H9 (cell line): ENCODE measurements around the gene LILRB1. TPM values are rescaled to one million over a fixed set of nuclear protein-coding genes. Genes with fewer than 3 reads are reported as not detected.

Experiments
- DNase-seq: peaks from one replicate; pipeline ENCODE4 v3.0.0-alpha.2; 2017
- H2AFZ ChIP-seq: one replicate; pipeline ENCODE4 v1.6.1; 2013; ENCODE audit warnings: mild to moderate bottlenecking, low read length, control low read depth, moderate library complexity
- H2AK5ac ChIP-seq: 2 replicates; pipeline ENCODE4 v1.6.1; 2013; ENCODE audit warnings: low read length, control low read depth, mixed read lengths; ENCODE audit not compliant: insufficient read length
- H2BK120ac ChIP-seq: one replicate; pipeline ENCODE4 v1.6.1; 2013; ENCODE audit warnings: low read depth, mild to moderate bottlenecking, low read length, control low read depth, inconsistent platforms; ENCODE audit not compliant: poor library complexity, severe bottlenecking
- H2BK12ac ChIP-seq: 2 replicates; pipeline ENCODE4 v1.6.1; 2013; ENCODE audit warnings: low read length, control low read depth, mixed read lengths, low read depth; ENCODE audit not compliant: insufficient read length
- H2BK15ac ChIP-seq: 2 replicates; pipeline ENCODE4 v1.6.1; 2013; ENCODE audit warnings: low read depth, low read length, control low read depth
- H2BK20ac ChIP-seq: one replicate; pipeline ENCODE4 v1.6.1; 2013; ENCODE audit warnings: low read depth, mild to moderate bottlenecking, low read length, control low read depth, inconsistent platforms; ENCODE audit not compliant: poor library complexity, severe bottlenecking
- H2BK5ac ChIP-seq: 2 replicates; pipeline ENCODE4 v1.6.1; 2013; ENCODE audit warnings: low read length, control low read depth, mixed read lengths; ENCODE audit not compliant: insufficient read length
- H3K14ac ChIP-seq: 2 replicates; pipeline ENCODE4 v1.6.1; 2013; ENCODE audit warnings: low read length, control low read depth; ENCODE audit not compliant: insufficient read depth
- H3K18ac ChIP-seq: 2 replicates; pipeline ENCODE4 v1.6.1; 2013; ENCODE audit warnings: low read depth, mild to moderate bottlenecking, mixed read lengths, low read length, control low read depth; ENCODE audit not compliant: insufficient read length
- H3K23ac ChIP-seq: 2 replicates; pipeline ENCODE4 v1.6.1; 2013; ENCODE audit warnings: low read length, control low read depth, mixed read lengths, low read depth; ENCODE audit not compliant: insufficient read length
- H3K23me2 ChIP-seq: 2 replicates; pipeline ENCODE4 v1.6.1; 2013; ENCODE audit warnings: low read depth, mild to moderate bottlenecking, mixed read lengths, low read length, control low read depth; ENCODE audit not compliant: insufficient read length, poor library complexity, severe bottlenecking
- H3K27ac ChIP-seq: 2 replicates; pipeline ENCODE4 v1.5.1; 2013; ENCODE audit warnings: low read length, control low read depth, mixed read lengths, low read depth; ENCODE audit not compliant: insufficient read length
- H3K27me3 ChIP-seq: 2 replicates; pipeline ENCODE4 v1.6.1; 2013; ENCODE audit warnings: low read length, control low read depth, inconsistent platforms; ENCODE audit not compliant: insufficient read depth
- H3K4ac ChIP-seq: 2 replicates; pipeline ENCODE4 v1.6.1; 2013; ENCODE audit warnings: low read depth, mild to moderate bottlenecking, control low read depth, inconsistent platforms, low read length, moderate library complexity
- H3K4me1 ChIP-seq: 2 replicates; pipeline ENCODE4 v1.6.1; 2013; ENCODE audit warnings: low read length, control low read depth, inconsistent platforms; ENCODE audit not compliant: insufficient read depth
- H3K4me2 ChIP-seq: 2 replicates; pipeline ENCODE4 v1.6.1; 2013; ENCODE audit warnings: low read length, control low read depth, mixed read lengths; ENCODE audit not compliant: insufficient read length, insufficient read depth
- H3K56ac ChIP-seq: 2 replicates; pipeline ENCODE4 v1.6.1; 2013; ENCODE audit warnings: low read depth, mild to moderate bottlenecking, mixed read lengths, low read length, control low read depth; ENCODE audit not compliant: insufficient read length
- H3K79me1 ChIP-seq: 2 replicates; pipeline ENCODE4 v1.6.1; 2013; ENCODE audit warnings: low read depth, mild to moderate bottlenecking, moderate library complexity, low read length, control low read depth, inconsistent platforms; ENCODE audit not compliant: insufficient read depth, poor library complexity, severe bottlenecking
- H3K79me2 ChIP-seq: 2 replicates; pipeline ENCODE4 v1.6.1; 2013; ENCODE audit warnings: low read length, control low read depth, inconsistent platforms; ENCODE audit not compliant: insufficient read depth
- H3K9ac ChIP-seq: 2 replicates; pipeline ENCODE4 v1.6.1; 2013; ENCODE audit warnings: low read length, control low read depth, mixed read lengths; ENCODE audit not compliant: insufficient read length; ENCODE audit errors: extremely low read depth
- H3K9me3 ChIP-seq: one replicate; pipeline ENCODE4 v1.6.1; 2013; ENCODE audit warnings: low read depth, low read length, inconsistent platforms; ENCODE audit not compliant: control insufficient read depth
- H3T11ph ChIP-seq: one replicate; pipeline ENCODE4 v1.6.1; 2013; ENCODE audit warnings: mild to moderate bottlenecking, low read length, control low read depth, inconsistent platforms
- H4K20me1 ChIP-seq: one replicate; pipeline ENCODE4 v1.6.1; 2013; ENCODE audit not compliant: control insufficient read depth, insufficient read length, insufficient read depth
- H4K5ac ChIP-seq: 2 replicates; pipeline ENCODE4 v1.6.1; 2013; ENCODE audit warnings: low read depth, mild to moderate bottlenecking, mixed read lengths, low read length, control low read depth; ENCODE audit not compliant: insufficient read length
- H4K8ac ChIP-seq: replicated peaks from 2 replicates; pipeline ENCODE4 v1.6.1; 2013; ENCODE audit warnings: low read length, control low read depth, mixed read lengths, low read depth; ENCODE audit not compliant: insufficient read length
- H4K91ac ChIP-seq: 2 replicates; pipeline ENCODE4 v1.6.1; 2013; ENCODE audit warnings: low read depth, mild to moderate bottlenecking, moderate library complexity, mixed read lengths, low read length, control low read depth; ENCODE audit not compliant: insufficient read length
- H3K27ac Mint-ChIP-seq, 3 experiments: 2 replicates in 2 of 3; 3 replicates in 1 of 3; pipeline ENCODE4 v1.8.0; 2020 to 2021; ENCODE audit warnings: mixed read lengths in 3 of 3, mild to moderate bottlenecking in 1 of 3, moderate library complexity in 1 of 3
- H3K27me3 Mint-ChIP-seq: 2 replicates; pipeline ENCODE4 v1.8.0; 2021; ENCODE audit warnings: low read depth, mild to moderate bottlenecking, moderate library complexity, mixed read lengths
- H3K36me3 Mint-ChIP-seq, 3 experiments: 2 replicates in 2 of 3; 3 replicates in 1 of 3; pipeline ENCODE4 v1.8.0; 2020 to 2021; ENCODE audit warnings: low read depth in 3 of 3, mixed read lengths in 3 of 3; ENCODE audit not compliant: insufficient read depth in 1 of 3
- H3K4me1 Mint-ChIP-seq, 2 experiments: 2 replicates each; pipeline ENCODE4 v1.8.0; 2020; ENCODE audit warnings: mixed read lengths in 2 of 2
- H3K4me3 Mint-ChIP-seq, 2 experiments: 2 replicates in 1 of 2; 3 replicates in 1 of 2; pipeline ENCODE4 v1.8.0; 2020 to 2021; ENCODE audit warnings: mild to moderate bottlenecking in 2 of 2, mixed read lengths in 2 of 2, moderate library complexity in 1 of 2
- H3K9me3 Mint-ChIP-seq, 2 experiments: 2 replicates in 1 of 2; 3 replicates in 1 of 2; pipeline ENCODE4 v1.8.0; 2020; ENCODE audit warnings: mild to moderate bottlenecking in 2 of 2, mixed read lengths in 2 of 2, moderate library complexity in 1 of 2
- CTCF ChIP-seq: fragments of 200-600 bp; sonication (generic); conservative IDR thresholded peaks from 3 replicates; pipeline ENCODE4 v1.8.0; 2021; ENCODE audit warnings: antibody characterized with exemption, mild to moderate bottlenecking
- WGBS: extraction: QIAGEN DNeasy Blood & Tissue Kit; methylation state at CpG from one replicate; pipeline ENCODE4 v1.1.7; 2013; ENCODE audit warnings: missing lambda C conversion rate, low lambda C conversion rate, mixed read lengths; ENCODE audit not compliant: insufficient read length; ENCODE audit errors: extremely low coverage; 5-methylcytosine and 5-hydroxymethylcytosine counted together
- total RNA-seq: library from RNA; stranded (reverse); gene quantifications from 2 replicates; pipeline ENCODE4 v1.2.1, GENCODE V29; 2021

LILRB1 gene
- total RNA-seq, 1 experiment from 2014 or later, result not detected

GRCh38 chr19:54661846-54662481 lies 31.7 kb downstream of the LILRB1 start:
- H3K4me1 ChIP-seq, result no peaks in the 10 kb centered on the region
- Mint-ChIP-seq H3K9me3 (peaks cover 86 to 100% of the 10 kb centered on the region in 2 experiments), H3K4me1 (no peaks in the 10 kb centered on the region), H3K27ac (no peak overlapping the region), H3K4me3 (no peak overlapping the region), H3K36me3 (peaks cover 13 to 39% (median 18%) of the 10 kb centered on the region in 3 experiments; a peak in 6 of 7 replicates), H3K27me3 (peaks cover 2% of the 10 kb centered on the region)
- no peak overlapping the region for H3T11ph ChIP-seq
- H3K27ac ChIP-seq, result no peak overlapping the region
- H4K91ac ChIP-seq, result no peak overlapping the region
- no CpG with 5 or more reads among the region's 13 CpGs for WGBS
- no peak overlapping the region for H3K14ac ChIP-seq
- no peak overlapping the region for H4K8ac ChIP-seq
- no peaks in the 10 kb centered on the region for H3K27me3 ChIP-seq
- no peak overlapping the region for H3K4ac ChIP-seq
- no peak overlapping the region for H2AK5ac ChIP-seq
- no peak overlapping the region for H2BK15ac ChIP-seq
- no peak overlapping the region for H4K5ac ChIP-seq
- no peak overlapping the region for H2BK5ac ChIP-seq
- H3K18ac ChIP-seq, result no peak overlapping the region
- no peak overlapping the region for H2BK20ac ChIP-seq
- no peaks in the 10 kb centered on the region for H3K79me2 ChIP-seq
- H3K79me1 ChIP-seq, result no peaks in the 10 kb centered on the region
- DNase-seq, result no peak
- H3K23me2 ChIP-seq, result no peaks in the 10 kb centered on the region
- H3K9me3 ChIP-seq, result peaks cover 82% of the 10 kb centered on the region
- H2BK12ac ChIP-seq, result no peak overlapping the region
- no peak overlapping the region for H3K9ac ChIP-seq
- H2AFZ ChIP-seq, result no peak overlapping the region
- H4K20me1 ChIP-seq, result no peaks in the 10 kb centered on the region
- no peak overlapping the region for H3K4me2 ChIP-seq
- H2BK120ac ChIP-seq, result no peak overlapping the region
- no peak overlapping the region for H3K56ac ChIP-seq
- H3K23ac ChIP-seq, result no peak overlapping the region
- TF ChIP-seq CTCF, result no peak
